NCI-H2171 treated with DMSO at 0.1 percent for 48 hours (cell line): ENCODE results near the gene PNN.
"Not testable (repeated sequence)": the region's sequence is repeated elsewhere in the genome, so short reads cannot be mapped to it uniquely, and the experiment has no call there.

Experiments
- DNase-seq: peaks from one replicate; lab custom pipeline; 2025; lab: John Stamatoyannopoulos, UW

The PNN gene

GRCh38 chr14:39229601-39230110 lies 54.6 kb downstream of the PNN start:
- no peak for DNase-seq

DNA sequence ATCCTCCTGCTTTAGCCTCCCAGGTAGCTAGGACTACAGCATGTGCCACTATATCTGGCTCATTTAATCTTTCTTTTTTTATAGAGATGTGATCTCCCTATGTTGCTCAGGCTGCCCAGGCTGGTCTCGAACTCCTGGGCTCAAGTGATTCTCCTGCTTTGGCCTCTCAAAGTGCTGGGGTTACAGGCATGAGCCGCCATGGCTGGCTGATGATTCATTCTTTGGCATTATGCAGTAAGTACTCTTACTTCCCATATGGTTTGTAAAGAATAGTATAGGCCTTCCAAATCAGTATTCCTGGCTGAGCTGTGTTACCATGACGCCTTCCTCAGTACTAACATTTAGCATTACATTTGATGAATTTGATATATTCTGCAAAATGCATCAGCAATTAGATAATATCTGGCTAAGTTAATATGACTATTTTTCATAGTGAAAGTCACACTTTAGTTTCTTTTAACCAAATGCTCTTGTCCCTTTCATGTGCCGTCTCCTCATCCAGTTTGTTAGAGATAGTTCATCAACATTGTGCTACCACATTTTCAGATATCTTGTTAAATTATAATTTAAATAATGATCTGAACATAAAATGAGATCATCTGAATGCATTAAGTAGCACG lies 55.5 kb downstream of the PNN start:
- no peak for DNase-seq

- not testable (repeated sequence) for DNase-seq
These were observed 56.9 kb downstream of the PNN start for GRCh38 chr14:39231751-39232553.
